ENCODE measurements around the gene PPOX.

The PPOX gene

DNA sequence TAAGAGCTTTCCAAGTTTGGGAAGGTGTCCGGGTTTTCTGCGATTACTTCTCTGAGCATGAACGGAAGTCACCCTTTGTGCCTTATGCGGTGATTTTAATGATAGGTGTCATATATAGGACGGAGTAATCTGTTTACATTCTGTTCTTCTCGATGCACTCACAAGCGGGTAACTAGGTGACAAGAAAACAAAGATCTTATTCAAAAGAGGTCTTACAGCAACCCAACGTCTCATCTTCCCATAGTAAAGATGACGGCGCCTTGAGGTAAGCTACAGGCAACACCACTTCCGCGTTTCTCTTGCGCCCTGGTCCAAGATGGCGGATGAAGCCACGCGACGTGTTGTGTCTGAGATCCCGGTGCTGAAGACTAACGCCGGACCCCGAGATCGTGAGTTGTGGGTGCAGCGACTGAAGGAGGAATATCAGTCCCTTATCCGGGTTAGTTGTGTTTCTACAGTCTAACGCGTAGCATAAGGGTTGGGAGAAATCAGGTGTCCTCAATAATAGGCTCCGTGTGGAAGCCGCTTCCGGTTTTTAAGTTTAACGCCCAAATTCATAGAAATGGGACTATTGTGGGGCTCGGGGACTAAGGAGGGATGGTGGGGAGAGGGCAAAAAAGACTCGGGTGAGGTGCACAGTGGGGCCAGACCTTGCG is 12.4 kb upstream of the PPOX start, which contains the start of gene UFC1:
Gene UFC1, plus strand, starts transcription at position 297 of the 656 bp plus-strand sequence. Its CDS starts 20 bp downstream, at position 317.
- no peak for DNase-seq (ENCODE audit: low read depth)

- no peak for DNase-seq (ENCODE audit: low read depth)
These were observed 8.4 kb upstream of the PPOX start for GRCh38 chr1:161157867-161158266.

DNA sequence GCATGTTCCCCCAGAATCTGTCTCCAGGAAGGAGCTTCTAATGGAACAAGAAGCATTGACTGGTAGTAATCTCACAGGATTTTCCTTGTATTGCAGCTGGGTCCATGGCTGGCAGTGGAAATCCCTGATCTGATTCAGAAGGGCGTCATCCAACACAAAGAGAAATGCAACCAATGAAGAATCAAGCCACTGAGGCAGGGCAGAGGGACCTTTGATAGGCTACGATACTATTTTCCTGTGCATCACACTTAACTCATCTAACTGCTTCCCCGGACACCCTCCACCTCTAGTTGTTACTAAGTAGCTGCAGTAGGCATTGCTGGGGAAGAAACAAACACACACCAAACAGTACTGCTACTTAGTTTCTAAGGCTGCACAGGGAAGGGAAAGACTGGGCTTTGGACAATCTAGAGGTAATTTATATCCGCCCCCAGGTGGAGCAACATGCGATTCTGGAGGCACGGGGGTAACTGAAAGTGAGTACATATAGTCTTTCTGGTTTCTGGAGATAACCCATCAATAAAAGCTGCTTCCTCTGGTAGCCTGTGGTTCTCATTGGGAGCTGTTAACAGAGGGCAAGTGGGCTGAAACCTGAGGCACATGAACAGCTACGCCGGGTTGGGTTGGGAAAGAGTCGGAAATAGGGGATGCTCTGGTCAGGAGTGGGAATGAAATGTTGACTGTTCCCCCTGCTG is 7.8 kb upstream of the PPOX start:
- DNase-seq (ENCODE audit: low read depth): no peak

DNA sequence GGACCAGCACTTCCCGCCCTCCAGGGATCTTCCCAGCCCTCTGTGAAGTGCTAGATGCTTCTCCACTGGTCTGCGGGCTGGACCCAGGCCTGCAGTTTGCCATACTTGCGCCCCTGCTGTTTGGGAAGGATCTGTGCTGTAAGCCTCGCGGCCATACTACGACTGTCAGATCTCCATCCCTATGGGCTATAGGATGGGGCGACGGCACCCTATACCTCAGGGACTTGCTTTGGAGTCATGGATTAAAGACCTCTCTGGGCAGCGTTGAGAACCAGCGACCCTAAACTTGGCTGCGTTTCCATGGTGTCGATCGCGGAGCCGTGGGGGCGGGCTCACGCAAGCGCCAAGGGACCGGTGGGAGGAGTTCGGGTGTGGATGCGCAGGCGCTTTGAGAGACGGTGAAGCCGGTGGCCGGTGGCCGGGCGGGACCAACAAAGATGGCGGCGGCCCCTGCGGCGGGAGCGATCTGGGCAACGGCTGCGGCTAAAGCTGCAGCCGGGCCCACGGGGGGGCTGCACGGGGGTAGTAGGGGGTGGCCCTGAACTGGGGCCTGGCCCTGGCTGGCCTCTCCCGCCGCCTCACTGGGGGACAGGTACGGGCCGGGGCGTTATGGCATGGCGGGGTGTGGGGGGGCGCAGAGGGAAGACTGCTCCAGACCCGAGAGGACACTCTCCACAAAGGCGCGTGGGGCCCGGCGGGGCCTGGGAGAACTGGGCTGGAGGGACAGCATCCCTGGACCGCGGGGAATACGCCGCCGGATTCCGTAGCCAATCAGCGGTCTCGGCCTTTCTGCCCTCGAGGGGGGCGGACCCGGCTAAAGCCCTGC is 6.9 kb upstream of the PPOX start, which contains the start of gene USP21:
Gene USP21, plus strand, starts transcription at position 414 of the 826 bp plus-strand sequence. CDS start 1,141 bp downstream, outside the sequence.
- DNase-seq (ENCODE audit: low read depth): peak; percentile 86

GRCh38 chr1:161159913-161160243 is 6.3 kb upstream of the PPOX start:
- DNase-seq (ENCODE audit: low read depth): no peak

GRCh38 chr1:161160671-161161145 is 5.5 kb upstream of the PPOX start:
- no peak for DNase-seq (ENCODE audit: low read depth)

DNA sequence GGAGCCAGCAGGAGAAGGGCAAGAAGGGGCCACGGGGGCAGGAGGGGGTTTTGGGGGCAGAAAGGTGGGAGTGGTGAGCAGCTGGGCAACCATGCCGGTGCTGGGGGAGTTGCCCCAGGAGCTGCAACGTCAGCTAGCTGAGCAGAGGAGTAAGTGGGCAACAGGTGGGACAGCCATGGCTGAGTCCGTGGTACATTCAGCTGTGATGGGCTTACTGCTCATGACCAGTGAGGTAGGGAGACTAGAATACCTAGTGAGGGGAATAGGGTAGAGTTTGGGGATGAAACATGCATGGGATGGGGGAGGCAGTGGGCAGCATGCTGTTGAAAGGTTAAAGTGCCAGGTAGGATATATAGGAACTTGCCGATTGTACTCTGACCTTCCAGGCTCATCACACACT is 4.6 kb upstream of the PPOX start:
- no peak for DNase-seq (ENCODE audit: low read depth)

- DNase-seq (ENCODE audit: low read depth): no peak
These were observed 4.2 kb upstream of the PPOX start for GRCh38 chr1:161162052-161162451.

- no peak for DNase-seq (ENCODE audit: low read depth)
These were observed 3.4 kb upstream of the PPOX start for GRCh38 chr1:161162806-161163205.

DNA sequence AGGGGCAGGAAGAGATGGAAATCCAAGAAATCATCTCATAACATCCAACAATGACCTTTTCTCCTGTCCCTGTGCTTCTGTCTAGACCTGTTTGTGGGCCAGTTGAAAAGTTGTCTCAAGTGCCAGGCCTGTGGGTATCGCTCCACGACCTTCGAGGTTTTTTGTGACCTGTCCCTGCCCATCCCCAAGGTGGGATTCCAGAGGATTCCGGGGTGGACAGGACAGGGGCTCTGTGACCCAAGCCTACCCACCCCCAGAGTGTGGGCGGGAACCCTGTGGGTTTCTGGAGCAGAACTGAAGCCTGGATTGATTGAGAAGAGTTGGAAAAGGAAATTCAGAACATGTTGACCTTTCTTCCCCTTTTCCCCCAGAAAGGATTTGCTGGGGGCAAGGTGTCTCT is 2.4 kb upstream of the PPOX start:
- DNase-seq (ENCODE audit: low read depth): no peak

DNA sequence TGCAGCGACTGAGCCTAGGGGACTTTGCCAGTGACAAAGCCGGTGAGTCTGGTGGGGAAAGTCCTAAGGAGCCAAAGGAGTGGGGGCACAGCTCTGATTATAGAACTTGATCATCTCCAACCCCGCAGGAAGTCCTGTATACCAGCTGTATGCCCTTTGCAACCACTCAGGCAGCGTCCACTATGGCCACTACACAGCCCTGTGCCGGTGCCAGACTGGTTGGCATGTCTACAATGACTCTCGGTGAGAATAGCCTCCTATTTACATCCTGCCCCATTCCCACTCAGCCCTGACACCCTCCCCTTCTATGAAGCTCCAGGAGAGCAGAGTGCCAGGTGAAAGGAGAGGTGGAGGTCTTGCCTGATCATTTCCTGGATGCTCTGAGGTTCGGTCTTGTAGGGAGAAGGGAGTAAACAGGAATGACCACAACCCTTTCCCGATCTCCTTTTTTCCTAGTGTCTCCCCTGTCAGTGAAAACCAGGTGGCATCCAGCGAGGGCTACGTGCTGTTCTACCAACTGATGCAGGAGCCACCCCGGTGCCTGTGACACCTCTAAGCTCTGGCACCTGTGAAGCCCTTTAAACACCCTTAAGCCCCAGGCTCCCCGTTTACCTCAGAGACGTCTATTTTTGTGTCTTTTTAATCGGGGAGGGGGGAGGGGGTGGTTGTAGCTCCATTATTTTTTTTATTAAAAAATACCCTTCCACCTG is 1.2 kb upstream of the PPOX start:
- DNase-seq (ENCODE audit: low read depth): no peak

DNA sequence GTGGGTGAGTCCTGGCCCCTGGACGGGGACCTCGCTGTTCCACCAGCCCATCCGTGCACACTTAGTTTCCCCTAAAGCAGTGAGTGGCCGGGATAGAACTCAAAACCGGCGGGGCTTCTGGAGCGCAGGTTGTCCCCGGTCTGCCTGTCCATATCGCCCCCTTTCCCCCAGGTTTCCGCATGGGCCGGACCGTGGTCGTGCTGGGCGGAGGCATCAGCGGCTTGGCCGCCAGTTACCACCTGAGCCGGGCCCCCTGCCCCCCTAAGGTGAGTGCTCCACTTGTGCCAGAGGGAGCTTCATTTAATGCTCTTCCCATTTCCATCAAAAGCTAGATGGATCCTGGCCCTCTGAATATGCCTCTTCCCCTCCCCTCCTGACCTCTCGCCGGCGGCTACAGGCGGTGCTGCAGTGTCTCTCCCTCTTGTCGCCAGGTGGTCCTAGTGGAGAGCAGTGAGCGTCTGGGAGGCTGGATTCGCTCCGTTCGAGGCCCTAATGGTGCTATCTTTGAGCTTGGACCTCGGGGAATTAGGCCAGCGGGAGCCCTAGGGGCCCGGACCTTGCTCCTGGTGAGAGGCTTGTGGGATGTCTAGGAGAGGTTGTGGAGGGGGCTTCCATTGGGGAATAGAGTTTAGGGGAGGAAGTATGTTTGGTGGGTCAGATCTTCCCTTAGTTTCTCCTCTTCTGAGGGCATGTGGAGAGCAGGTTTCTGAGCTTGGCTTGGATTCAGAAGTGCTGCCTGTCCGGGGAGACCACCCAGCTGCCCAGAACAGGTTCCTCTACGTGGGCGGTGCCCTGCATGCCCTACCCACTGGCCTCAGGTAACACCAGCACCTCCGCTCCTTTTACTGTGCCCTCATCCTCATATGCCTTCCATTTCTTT is 683 bp downstream of the PPOX start:
- no peak for DNase-seq (ENCODE audit: low read depth)

- no peak for DNase-seq (ENCODE audit: low read depth)
These were observed 2.7 kb downstream of the PPOX start for GRCh38 chr1:161168906-161169305.

DNA sequence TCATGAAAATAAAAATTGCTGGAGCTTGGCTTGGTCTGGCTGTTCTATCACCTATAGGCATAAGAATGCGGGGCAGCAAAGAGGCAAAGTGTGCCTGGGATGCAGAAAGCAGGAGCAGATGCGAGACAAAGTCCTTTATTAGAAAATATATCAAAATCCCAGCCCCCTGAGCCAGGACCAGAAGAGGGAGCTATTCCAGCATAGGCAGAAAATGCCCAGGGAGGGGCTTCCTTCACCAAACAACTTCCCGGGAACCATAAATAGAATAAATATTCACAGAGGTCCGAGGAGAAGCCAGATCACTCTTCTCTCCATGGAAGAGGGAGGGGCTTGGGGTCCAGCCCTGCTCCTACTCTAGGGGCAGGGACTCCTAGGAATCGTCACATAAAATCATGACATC is 5.0 kb downstream of the PPOX start:
- no peak for DNase-seq (ENCODE audit: low read depth)

GRCh38 chr1:161171696-161172095 is 5.5 kb downstream of the PPOX start:
- no peak for DNase-seq (ENCODE audit: low read depth)

- no peak for DNase-seq (ENCODE audit: low read depth)
These were observed 6.1 kb downstream of the PPOX start for GRCh38 chr1:161172349-161172748.

DNA sequence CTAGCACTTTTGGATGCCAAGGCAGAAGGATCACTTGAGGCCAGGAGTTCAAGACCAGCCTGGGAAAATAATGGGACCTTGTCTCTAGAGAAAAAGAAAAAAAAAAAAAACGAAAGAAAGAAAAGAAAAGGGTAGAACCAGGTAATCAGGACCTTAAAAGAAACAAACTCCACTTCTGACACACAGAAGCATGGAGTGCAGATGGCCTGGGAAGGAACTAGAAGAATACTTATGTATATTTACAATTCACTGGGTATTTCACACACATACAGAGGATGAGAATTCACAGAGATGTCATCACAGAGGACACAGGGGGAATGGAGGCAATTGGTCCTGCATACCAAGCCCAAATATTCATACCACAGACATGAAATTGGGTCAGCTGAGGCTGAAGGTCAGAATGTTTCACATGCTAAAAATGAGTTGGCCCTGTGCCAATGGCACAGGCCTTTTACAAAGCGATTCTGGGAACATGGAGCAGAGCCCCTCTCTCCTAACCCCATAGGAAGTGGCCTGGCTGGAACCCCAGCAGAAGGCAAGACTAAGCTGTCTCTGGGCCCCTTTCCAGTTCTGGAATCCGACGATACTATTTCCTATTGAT is 6.7 kb downstream of the PPOX start:
- no peak for DNase-seq (ENCODE audit: low read depth)

DNA sequence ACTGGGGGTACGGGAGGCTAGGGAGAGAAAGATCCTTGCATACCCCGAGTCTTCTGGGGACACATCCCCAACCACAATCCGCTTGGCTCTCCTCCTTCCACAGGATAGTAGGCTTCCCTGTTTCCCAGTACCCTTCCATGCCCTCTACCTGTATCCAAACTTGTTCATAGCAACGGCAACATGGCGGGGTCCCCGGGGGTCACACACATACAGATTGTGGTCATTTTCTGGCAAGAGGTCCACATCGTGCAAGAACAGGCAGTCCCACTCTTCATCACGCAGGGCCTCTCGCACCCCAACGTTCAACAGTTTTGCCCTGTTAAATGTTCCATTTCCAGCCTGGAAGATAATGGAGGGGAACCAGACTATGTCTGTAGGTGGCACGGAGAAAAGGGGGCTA is 7.5 kb downstream of the PPOX start:
- DNase-seq (ENCODE audit: low read depth): no peak

DNA sequence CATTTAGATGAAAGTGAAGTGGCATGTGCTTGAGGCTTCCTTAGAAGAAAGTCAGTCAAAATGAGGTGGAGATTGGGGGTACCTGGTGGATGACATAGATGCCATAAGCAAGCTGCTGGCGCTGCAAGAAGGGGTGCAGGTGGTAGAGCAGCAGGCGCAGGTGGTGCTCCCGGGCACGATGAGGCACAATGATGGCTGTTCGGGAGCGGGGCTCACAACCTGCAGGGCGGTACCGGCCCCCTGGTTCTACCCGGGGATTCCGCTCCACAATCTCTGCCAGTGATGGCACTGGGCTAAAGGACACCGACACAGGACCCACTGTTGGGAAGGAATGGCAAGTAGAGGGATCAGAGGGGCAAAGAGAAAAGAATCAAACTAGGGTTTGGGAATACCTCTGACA is 8.7 kb downstream of the PPOX start:
- no peak for DNase-seq (ENCODE audit: low read depth)

- no peak for DNase-seq (ENCODE audit: low read depth)
These were observed 9.7 kb downstream of the PPOX start for GRCh38 chr1:161175771-161176453.
